ENCODE data around the gene NDUFS5. TPM values are rescaled to one million over a fixed set of nuclear protein-coding genes. Genes with fewer than 3 reads are reported as not detected.
"Not testable (repeated sequence)": the region's sequence is repeated elsewhere in the genome, so short reads cannot be mapped to it uniquely, and the experiment has no call there.

Gene NDUFS5
- total RNA-seq, 1 experiment from 2014 or later: 259 TPM

GRCh38 chr1:39047374-39048229, 21.5 kb downstream of the NDUFS5 start:
- no peaks in the 10 kb centered on the region for H3K36me3 ChIP-seq (ENCODE audit: insufficient read depth, low read length)
- H3K27ac ChIP-seq (ENCODE audit: low read length): no peak overlapping the region
- no peaks in the 10 kb centered on the region for H3K9me2 ChIP-seq (replicated peaks; ENCODE audit: insufficient read depth, low read length)
- peak; percentile 47 for DNase-seq
- no peaks in the 10 kb centered on the region for H4K20me1 ChIP-seq (ENCODE audit: insufficient read depth, low read depth, low read length)
- H3K9ac ChIP-seq (ENCODE audit: low read length): no peak overlapping the region
- H3K4me3 ChIP-seq (ENCODE audit: low read length): no peak overlapping the region
- no peak overlapping the region for H2AFZ ChIP-seq (ENCODE audit: low read length)
- H3K4me2 ChIP-seq (ENCODE audit: low read depth, low read length, poor library complexity, severe bottlenecking): peak overlapping the region; percentile 11
- no peaks in the 10 kb centered on the region for H3K79me2 ChIP-seq (ENCODE audit: low read length)
- H3K27me3 ChIP-seq (ENCODE audit: low read length): no peaks in the 10 kb centered on the region
- peaks cover 9% of the 10 kb centered on the region for H3K4me1 ChIP-seq (ENCODE audit: low read length)
- no peaks in the 10 kb centered on the region for H3K9me3 ChIP-seq (ENCODE audit: low read length)

GRCh38 chr1:39048745-39049370, 22.7 kb downstream of the NDUFS5 start:
- Histone ChIP-seq H3K9me2 (replicated peaks; ENCODE audit: insufficient read depth, low read length) (no peaks in the 10 kb centered on the region), H3K27ac (ENCODE audit: low read length) (no peak overlapping the region), H3K79me2 (ENCODE audit: low read length) (no peaks in the 10 kb centered on the region), H3K4me1 (ENCODE audit: low read length) (peaks cover 9% of the 10 kb centered on the region), H3K4me3 (ENCODE audit: low read length) (no peak overlapping the region), H3K27me3 (ENCODE audit: low read length) (no peaks in the 10 kb centered on the region), H3K9me3 (ENCODE audit: low read length) (no peaks in the 10 kb centered on the region), H3K4me2 (ENCODE audit: low read depth, low read length, poor library complexity, severe bottlenecking) (no peak overlapping the region), H2AFZ (ENCODE audit: low read length) (no peak overlapping the region), H3K36me3 (ENCODE audit: insufficient read depth, low read length) (no peaks in the 10 kb centered on the region), H4K20me1 (ENCODE audit: insufficient read depth, low read depth, low read length) (no peaks in the 10 kb centered on the region), H3K9ac (ENCODE audit: low read length) (no peak overlapping the region)
- no peak for DNase-seq

GRCh38 chr1:39050001-39050400, 23.9 kb downstream of the NDUFS5 start:
- Histone ChIP-seq H3K4me2 (ENCODE audit: low read depth, low read length, poor library complexity, severe bottlenecking) (no peak overlapping the region), H3K36me3 (ENCODE audit: insufficient read depth, low read length) (no peaks in the 10 kb centered on the region), H3K9me3 (ENCODE audit: low read length) (no peaks in the 10 kb centered on the region), H2AFZ (ENCODE audit: low read length) (no peak overlapping the region), H4K20me1 (ENCODE audit: insufficient read depth, low read depth, low read length) (no peaks in the 10 kb centered on the region), H3K79me2 (ENCODE audit: low read length) (no peaks in the 10 kb centered on the region), H3K9ac (ENCODE audit: low read length) (no peak overlapping the region), H3K27ac (ENCODE audit: low read length) (no peak overlapping the region), H3K4me3 (ENCODE audit: low read length) (no peak overlapping the region), H3K4me1 (ENCODE audit: low read length) (peaks cover 9% of the 10 kb centered on the region), H3K27me3 (ENCODE audit: low read length) (no peaks in the 10 kb centered on the region), H3K9me2 (replicated peaks; ENCODE audit: insufficient read depth, low read length) (no peaks in the 10 kb centered on the region)
- DNase-seq: no peak

GRCh38 chr1:39051193-39051850, 25.2 kb downstream of the NDUFS5 start:
- H3K9me3 ChIP-seq (ENCODE audit: low read length); H2AFZ ChIP-seq (ENCODE audit: low read length); H3K36me3 ChIP-seq (ENCODE audit: insufficient read depth, low read length); H3K9ac ChIP-seq (ENCODE audit: low read length); H3K27ac ChIP-seq (ENCODE audit: low read length); H3K4me3 ChIP-seq (ENCODE audit: low read length); H4K20me1 ChIP-seq (ENCODE audit: insufficient read depth, low read depth, low read length); H3K9me2 ChIP-seq (replicated peaks; ENCODE audit: insufficient read depth, low read length); H3K4me1 ChIP-seq (ENCODE audit: low read length); H3K79me2 ChIP-seq (ENCODE audit: low read length); DNase-seq; H3K4me2 ChIP-seq (ENCODE audit: low read depth, low read length, poor library complexity, severe bottlenecking); H3K27me3 ChIP-seq (ENCODE audit: low read length): not testable (repeated sequence)

- H3K79me2 ChIP-seq (ENCODE audit: low read length): no peaks in the 10 kb centered on the region
- H3K27me3 ChIP-seq (ENCODE audit: low read length): no peaks in the 10 kb centered on the region
- no peaks in the 10 kb centered on the region for H4K20me1 ChIP-seq (ENCODE audit: insufficient read depth, low read depth, low read length)
- no peak overlapping the region for H3K4me3 ChIP-seq (ENCODE audit: low read length)
- no peaks in the 10 kb centered on the region for H3K36me3 ChIP-seq (ENCODE audit: insufficient read depth, low read length)
- no peak overlapping the region for H3K9ac ChIP-seq (ENCODE audit: low read length)
- no peak overlapping the region for H3K27ac ChIP-seq (ENCODE audit: low read length)
- no peak overlapping the region for H3K4me2 ChIP-seq (ENCODE audit: low read depth, low read length, poor library complexity, severe bottlenecking)
- no peaks in the 10 kb centered on the region for H3K9me2 ChIP-seq (replicated peaks; ENCODE audit: insufficient read depth, low read length)
- no peak overlapping the region for H2AFZ ChIP-seq (ENCODE audit: low read length)
- peaks cover 9% of the 10 kb centered on the region for H3K4me1 ChIP-seq (ENCODE audit: low read length)
- no peak for DNase-seq
- no peaks in the 10 kb centered on the region for H3K9me3 ChIP-seq (ENCODE audit: low read length)
These were observed 25.8 kb downstream of the NDUFS5 start for GRCh38 chr1:39051956-39052355.

GRCh38 chr1:39055213-39055710, 29.1 kb downstream of the NDUFS5 start:
- not testable (repeated sequence) for H3K4me3 ChIP-seq (ENCODE audit: low read length); H4K20me1 ChIP-seq (ENCODE audit: insufficient read depth, low read depth, low read length); H3K9ac ChIP-seq (ENCODE audit: low read length); H3K9me2 ChIP-seq (replicated peaks; ENCODE audit: insufficient read depth, low read length); H3K27ac ChIP-seq (ENCODE audit: low read length); DNase-seq; H3K36me3 ChIP-seq (ENCODE audit: insufficient read depth, low read length); H2AFZ ChIP-seq (ENCODE audit: low read length); H3K4me1 ChIP-seq (ENCODE audit: low read length); H3K9me3 ChIP-seq (ENCODE audit: low read length); H3K79me2 ChIP-seq (ENCODE audit: low read length); H3K27me3 ChIP-seq (ENCODE audit: low read length); H3K4me2 ChIP-seq (ENCODE audit: low read depth, low read length, poor library complexity, severe bottlenecking)

GRCh38 chr1:39061516-39061915, 35.4 kb downstream of the NDUFS5 start:
- not testable (repeated sequence) for H2AFZ ChIP-seq (ENCODE audit: low read length); H3K4me1 ChIP-seq (ENCODE audit: low read length); H3K9ac ChIP-seq (ENCODE audit: low read length); H3K4me2 ChIP-seq (ENCODE audit: low read depth, low read length, poor library complexity, severe bottlenecking); H3K79me2 ChIP-seq (ENCODE audit: low read length); H3K9me3 ChIP-seq (ENCODE audit: low read length); H3K27me3 ChIP-seq (ENCODE audit: low read length); DNase-seq; H4K20me1 ChIP-seq (ENCODE audit: insufficient read depth, low read depth, low read length); H3K36me3 ChIP-seq (ENCODE audit: insufficient read depth, low read length); H3K4me3 ChIP-seq (ENCODE audit: low read length); H3K27ac ChIP-seq (ENCODE audit: low read length); H3K9me2 ChIP-seq (replicated peaks; ENCODE audit: insufficient read depth, low read length)

GRCh38 chr1:39061951-39062350, 35.8 kb downstream of the NDUFS5 start:
- Histone ChIP-seq H3K9ac (ENCODE audit: low read length) (no peak overlapping the region), H3K4me2 (ENCODE audit: low read depth, low read length, poor library complexity, severe bottlenecking) (no peak overlapping the region), H3K9me3 (ENCODE audit: low read length) (no peaks in the 10 kb centered on the region), H3K27me3 (ENCODE audit: low read length) (no peaks in the 10 kb centered on the region), H3K4me1 (ENCODE audit: low read length) (peaks cover 4% of the 10 kb centered on the region), H3K4me3 (ENCODE audit: low read length) (no peak overlapping the region), H3K9me2 (replicated peaks; ENCODE audit: insufficient read depth, low read length) (no peaks in the 10 kb centered on the region), H3K36me3 (ENCODE audit: insufficient read depth, low read length) (no peaks in the 10 kb centered on the region), H4K20me1 (ENCODE audit: insufficient read depth, low read depth, low read length) (no peaks in the 10 kb centered on the region), H2AFZ (ENCODE audit: low read length) (no peak overlapping the region), H3K79me2 (ENCODE audit: low read length) (no peaks in the 10 kb centered on the region), H3K27ac (ENCODE audit: low read length) (no peak overlapping the region)
- no peak for DNase-seq
